OCI-LY7 (cell line): ENCODE measurements around the gene H2BW2. TPM values are rescaled to one million over a fixed set of nuclear protein-coding genes. Genes with fewer than 3 reads are reported as not detected.
"Not testable (repeated sequence)": the region's sequence is repeated elsewhere in the genome, so short reads cannot be mapped to it uniquely, and the experiment has no call there.

Experiments used
- BruUV-seq: library from RNA; stranded (reverse); fragments of 400-500 nt; replicated peaks from 2 replicates; lab custom pipeline; 2021; lab: Mats Ljungman, UMichigan
- CTCF ChIA-PET: fragments of 300-600 bp; sonication (Branson Sonifier 250); formaldehyde crosslinking; loops from one replicate; lab custom pipeline; 2022; ENCODE audit warnings: antibody characterized with exemption; ENCODE audit not compliant: unreplicated experiment; lab: Charles Lee
- POLR2A ChIA-PET: fragments of 300-600 bp; sonication (Branson Sonifier 250); formaldehyde crosslinking; loops from one replicate; lab custom pipeline; 2022; ENCODE audit warnings: antibody characterized with exemption; lab: Charles Lee
- DNase-seq: peaks from one replicate; pipeline ENCODE4 v3.0.0-alpha.2; 2015; ENCODE audit warnings: low spot score
- H2AFZ ChIP-seq: fragments of 200-600 bp; sonication (generic), shearing (Covaris generic); 2 replicates; pipeline ENCODE4 v1.6.1; 2014; ENCODE audit warnings: mild to moderate bottlenecking, antibody characterized with exemption, low read length, moderate library complexity
- H3K27ac ChIP-seq: fragments of 200-600 bp; sonication (generic); 2 replicates; pipeline ENCODE4 v1.5.1; 2014; ENCODE audit warnings: mixed run types, low read depth, mild to moderate bottlenecking, moderate library complexity, low read length, inconsistent platforms; ENCODE audit not compliant: poor library complexity, severe bottlenecking
- H3K36me3 ChIP-seq: fragments of 200-600 bp; sonication (generic); 2 replicates; pipeline ENCODE4 v1.6.1; 2014; ENCODE audit warnings: mild to moderate bottlenecking, antibody characterized with exemption, low read length, moderate library complexity, mixed read lengths; ENCODE audit not compliant: insufficient read depth
- H3K4me1 ChIP-seq: fragments of 200-600 bp; sonication (generic); 2 replicates; pipeline ENCODE4 v1.5.1; 2014; ENCODE audit warnings: mild to moderate bottlenecking, low read length; ENCODE audit not compliant: insufficient read depth, poor library complexity, severe bottlenecking
- H3K4me2 ChIP-seq: fragments of 200-600 bp; sonication (generic); 2 replicates; pipeline ENCODE4 v1.6.1; 2014; ENCODE audit warnings: mild to moderate bottlenecking, low read length
- H3K4me3 ChIP-seq: fragments of 200-600 bp; sonication (generic); 2 replicates; pipeline ENCODE4 v1.5.1; 2014; ENCODE audit warnings: mild to moderate bottlenecking, low read depth, low read length; ENCODE audit not compliant: poor library complexity, severe bottlenecking
- H3K79me2 ChIP-seq: fragments of 200-600 bp; sonication (generic); 2 replicates; pipeline ENCODE4 v1.6.1; 2016; ENCODE audit warnings: low read depth, mild to moderate bottlenecking, low read length, moderate library complexity, mixed read lengths; ENCODE audit not compliant: insufficient read depth
- H3K9me2 ChIP-seq: fragments of 200-600 bp; sonication (generic); 2 replicates; pipeline ENCODE4 v1.6.1; 2016; ENCODE audit warnings: mild to moderate bottlenecking, low read length, mixed read lengths; ENCODE audit not compliant: insufficient read depth
- H3K9me3 ChIP-seq: fragments of 200-600 bp; sonication (generic); 2 replicates; pipeline ENCODE4 v1.6.1; 2014; ENCODE audit warnings: mild to moderate bottlenecking, mixed run types, low read length, mixed read lengths
- H4K20me1 ChIP-seq: fragments of 200-600 bp; sonication (generic); 2 replicates; pipeline ENCODE4 v1.6.1; 2014; ENCODE audit warnings: mild to moderate bottlenecking, antibody characterized with exemption, low read length, moderate library complexity, mixed read lengths; ENCODE audit not compliant: insufficient read depth
- CTCF ChIP-seq: fragments of 200-600 bp; sonication (generic); conservative IDR thresholded peaks from 2 replicates; pipeline ENCODE4 v1.5.1; 2014; ENCODE audit warnings: mild to moderate bottlenecking, antibody characterized with exemption, low read length, moderate library complexity, mixed read lengths
- EZH2phosphoT487 ChIP-seq: fragments of 200-600 bp; sonication (generic); IDR thresholded peaks from 2 replicates; pipeline ENCODE4 v1.6.1; 2018; ENCODE audit warnings: low read depth, borderline replicate concordance, mild to moderate bottlenecking, mixed run types, antibody characterized with exemption, low read length, moderate library complexity, mixed read lengths
- intact Hi-C: fragments of 100-400 bp; cut with micrococcal nuclease; formaldehyde crosslinking; loops from one replicate; pipeline ENCODE4 v1.10.0; 2022; ENCODE audit not compliant: unreplicated experiment
- total RNA-seq, 2 experiments: library from RNA; depleted of rRNA in 1 of 2; stranded (reverse); fragments of >200 nt in 1 of 2; shearing (Covaris generic) in 1 of 2; gene quantifications; 2 replicates each; pipeline ENCODE4 v1.2.3, GENCODE V29; 2014 to 2022

H2BW2 gene
- total RNA-seq, 2 experiments from 2014 or later = not detected

- BruUV-seq = no TSS peak
- no peaks in the 10 kb centered on the region for H3K4me1 ChIP-seq
- intact Hi-C loops = no loop called here
- ChIA-PET CTCF (no interaction called here), POLR2A (no interaction called here)
- H3K79me2 ChIP-seq = no peaks in the 10 kb centered on the region
- no peak overlapping the region for H2AFZ ChIP-seq
- DNase-seq = no peak
- no peak overlapping the region for H3K4me3 ChIP-seq
- no peaks in the 10 kb centered on the region for H3K9me3 ChIP-seq
- no peak for TF ChIP-seq CTCF
- TF ChIP-seq EZH2phosphoT487 = no peak
- H3K9me2 ChIP-seq = no peaks in the 10 kb centered on the region
- no peak overlapping the region for H3K27ac ChIP-seq
- H3K4me2 ChIP-seq = no peak overlapping the region
- no peaks in the 10 kb centered on the region for H3K36me3 ChIP-seq
- no peaks in the 10 kb centered on the region for H4K20me1 ChIP-seq
These were observed 26.6 kb upstream of the H2BW2 start for GRCh38 chrX:104013158-104013557.

- Histone ChIP-seq H2AFZ (no peak within 1 kb of the TSS), H3K9me2 (no peaks in the 10 kb centered on the region), H3K4me2 (no peak within 1 kb of the TSS), H4K20me1 (no peaks in the 10 kb centered on the region), H3K9me3 (no peaks in the 10 kb centered on the region), H3K27ac (no peak within 1 kb of the TSS), H3K79me2 (no peaks in the 10 kb centered on the region), H3K36me3 (no peaks in the 10 kb centered on the region), H3K4me1 (no peaks in the 10 kb centered on the region), H3K4me3 (no peak within 1 kb of the TSS)
- TF ChIP-seq EZH2phosphoT487 (no peak), CTCF (no peak)
- intact Hi-C loops = no loop called here
- ChIA-PET POLR2A (no interaction called here), CTCF (no interaction called here)
- BruUV-seq = no TSS peak
- DNase-seq = no peak
These were observed 26.1 kb upstream of the H2BW2 start, which contains the start of gene H2BW1 for GRCh38 chrX:104013606-104014005. TSS of gene H2BW1 (minus strand) at chrX:104013708. CDS start at chrX:104013576, 132 bp downstream.

GRCh38 chrX:104015576-104015975 is 24.2 kb upstream of the H2BW2 start:
- H3K4me1 ChIP-seq, H4K20me1 ChIP-seq, POLR2A ChIA-PET, H3K4me2 ChIP-seq, CTCF ChIA-PET, H3K4me3 ChIP-seq, H3K9me2 ChIP-seq, H3K9me3 ChIP-seq, H3K36me3 ChIP-seq, H3K27ac ChIP-seq, BruUV-seq, intact Hi-C loops, H3K79me2 ChIP-seq, DNase-seq, H2AFZ ChIP-seq: not testable (repeated sequence)
